HCT116 (cell line): ENCODE results near the gene PSENEN. TPM values are rescaled to one million over a fixed set of nuclear protein-coding genes. Genes with fewer than 3 reads are reported as not detected.
A peak's percentile ranks its signal among the peaks of the same experiment; 100 is the strongest.

Experiments
- ATAC-seq: fragments of 200-7000 bp; cut with Tn5 transposase; 2 replicates; pipeline ENCODE4 v1.9.1; 2020; ENCODE audit warnings: mild to moderate bottlenecking, moderate library complexity
- BruUV-seq: library from RNA; stranded (reverse); fragments of 400-500 nt; replicated peaks from 2 replicates; lab custom pipeline; 2021; lab: Mats Ljungman, UMichigan
- CTCF ChIA-PET: fragments of 300-600 bp; sonication (Branson Sonifier 250); formaldehyde crosslinking; loops from one replicate; lab custom pipeline; 2021; ENCODE audit warnings: antibody characterized with exemption; lab: Charles Lee
- POLR2A ChIA-PET: fragments of 300-600, 350-600 bp; sonication (Branson Sonifier 250); formaldehyde crosslinking; loops from one replicate; lab custom pipeline; 2021; ENCODE audit warnings: antibody characterized with exemption; lab: Charles Lee
- RAD21 ChIA-PET, 2 experiments: fragments of 300-600 bp; sonication (Branson Sonifier 250); formaldehyde crosslinking; loops; one replicate each; lab custom pipeline; 2023; ENCODE audit warnings: low total read pairs in 2 of 2; ENCODE audit not compliant: uncharacterized antibody in 2 of 2, unreplicated experiment in 2 of 2, low non-redundant PET in 1 of 2; lab: Charles Lee
- DNase-seq: peaks from one replicate; pipeline ENCODE4 v3.0.0-alpha.2; 2010; ENCODE audit warnings: low read depth, low spot score
- H2AFZ ChIP-seq: fragments of 200-600 bp; shearing (Covaris generic), sonication (generic); 2 replicates; pipeline ENCODE4 v1.6.1; 2017; ENCODE audit warnings: low read depth, mixed run types, mixed read lengths, antibody characterized with exemption, low read length; ENCODE audit not compliant: poor library complexity, severe bottlenecking
- H3K27ac ChIP-seq: 2 replicates; pipeline ENCODE4 v1.5.1; 2012; ENCODE audit warnings: low read depth, low read length
- H3K27me3 ChIP-seq: fragments of 200-600 bp; sonication (generic); 2 replicates; pipeline ENCODE4 v1.6.1; 2016; ENCODE audit warnings: mixed run types, low read length, mixed read lengths; ENCODE audit not compliant: insufficient read depth
- H3K36me3 ChIP-seq, 2 experiments: fragments of 200-500 bp in 1 of 2; fragments of 200-600 bp in 1 of 2; sonication (Bioruptor generic) in 1 of 2; sonication (generic) in 1 of 2; 2 replicates each; pipeline versions ENCODE4 v1.5.1 to v1.6.1; 2014 to 2016; ENCODE audit warnings: low read length in 2 of 2, inconsistent platforms in 1 of 2, mixed read lengths in 1 of 2, mixed run types in 1 of 2; ENCODE audit not compliant: insufficient read depth in 2 of 2, control insufficient read depth in 1 of 2
- H3K4me1 ChIP-seq, 2 experiments: fragments of 200-600 bp in 1 of 2; sonication (generic) in 1 of 2; 2 replicates each; pipeline versions ENCODE4 v1.5.1 to v1.6.1; 2012 to 2017; ENCODE audit warnings: low read length in 2 of 2, inconsistent platforms in 1 of 2, mild to moderate bottlenecking in 1 of 2, mixed read lengths in 1 of 2, mixed run types in 1 of 2, moderate library complexity in 1 of 2; ENCODE audit not compliant: insufficient read depth in 2 of 2, control insufficient read depth in 1 of 2
- H3K4me2 ChIP-seq: fragments of 200-600 bp; sonication (generic); 2 replicates; pipeline ENCODE4 v1.6.1; 2017; ENCODE audit warnings: mixed run types, low read length, mixed read lengths
- H3K4me3 ChIP-seq, 2 experiments: fragments of 200-600 bp in 1 of 2; sonication (generic) in 1 of 2; replicated peaks in 1 of 2; 2 replicates each; pipeline ENCODE4 v1.5.1; 2011 to 2016; ENCODE audit warnings: low read length in 2 of 2, control low read depth in 1 of 2, low read depth in 1 of 2, mild to moderate bottlenecking in 1 of 2, mixed read lengths in 1 of 2, mixed run types in 1 of 2
- H3K79me2 ChIP-seq: fragments of 200-600 bp; sonication (generic); 2 replicates; pipeline ENCODE4 v1.6.1; 2017; ENCODE audit warnings: mild to moderate bottlenecking, mixed run types, low read length, moderate library complexity, mixed read lengths; ENCODE audit not compliant: insufficient read depth
- H3K9ac ChIP-seq: fragments of 200-600 bp; sonication (generic); 2 replicates; pipeline ENCODE4 v1.6.1; 2016; ENCODE audit warnings: low read length, mixed read lengths
- H3K9me2 ChIP-seq: fragments of 200-600 bp; sonication (generic), shearing (Covaris generic); 2 replicates; pipeline ENCODE4 v1.6.1; 2017; ENCODE audit warnings: mixed run types, mild to moderate bottlenecking, moderate library complexity; ENCODE audit not compliant: insufficient read depth
- H3K9me3 ChIP-seq, 2 experiments: fragments of 200-500 bp in 1 of 2; fragments of 200-600 bp in 1 of 2; sonication (Bioruptor generic) in 1 of 2; sonication (generic) in 1 of 2; 2 replicates each; pipeline ENCODE4 v1.6.1; 2014 to 2017; ENCODE audit warnings: low read length in 2 of 2, mixed read lengths in 2 of 2, inconsistent platforms in 1 of 2, low read depth in 1 of 2, mild to moderate bottlenecking in 1 of 2, mixed run types in 1 of 2, moderate library complexity in 1 of 2; ENCODE audit not compliant: control insufficient read depth in 1 of 2, insufficient read depth in 1 of 2
- H4K20me1 ChIP-seq: fragments of 200-600 bp; sonication (generic), shearing (Covaris generic); 2 replicates; pipeline ENCODE4 v1.6.1; 2017; ENCODE audit warnings: mixed run types, mild to moderate bottlenecking, moderate library complexity; ENCODE audit not compliant: insufficient read depth
- CTCF ChIP-seq, 3 experiments: fragments of 200-600 bp in 1 of 3; sonication (generic) in 1 of 3; IDR thresholded peaks in 2 of 3; conservative IDR thresholded peaks in 1 of 3; 2 replicates each; pipeline ENCODE4 v1.5.1; 2012 to 2017; ENCODE audit warnings: low read depth in 2 of 3, low read length in 2 of 3, antibody characterized with exemption in 1 of 3, borderline replicate concordance in 1 of 3, control low read depth in 1 of 3, mild to moderate bottlenecking in 1 of 3, mixed read lengths in 1 of 3, mixed run types in 1 of 3, moderate library complexity in 1 of 3; ENCODE audit not compliant: insufficient read depth in 1 of 3
- EGR1 ChIP-seq: IDR thresholded peaks from 2 replicates; pipeline ENCODE4 v1.6.1; 2012; ENCODE audit warnings: low read depth
- ELF1 ChIP-seq: IDR thresholded peaks from 2 replicates; pipeline ENCODE4 v1.6.1; 2012; ENCODE audit warnings: low read depth, borderline replicate concordance
- EZH2 ChIP-seq: fragments of 200-600 bp; sonication (generic); IDR thresholded peaks from 2 replicates; pipeline ENCODE4 v1.6.1; 2017; ENCODE audit warnings: antibody characterized with exemption, mixed run types
- JUND ChIP-seq: IDR thresholded peaks from 2 replicates; pipeline ENCODE4 v1.6.1; 2012
- MAX ChIP-seq: IDR thresholded peaks from 2 replicates; pipeline ENCODE4 v1.6.1; 2012
- POLR2AphosphoS5 ChIP-seq: IDR thresholded peaks from 2 replicates; pipeline ENCODE4 v1.6.1; 2011; ENCODE audit warnings: mild to moderate bottlenecking, low read depth, low read length, moderate library complexity
- REST ChIP-seq: IDR thresholded peaks from 2 replicates; pipeline ENCODE4 v1.6.1; 2012; ENCODE audit warnings: low read depth
- SIN3A ChIP-seq: IDR thresholded peaks from 2 replicates; pipeline ENCODE4 v1.6.1; 2012; ENCODE audit warnings: low read depth
- SP1 ChIP-seq: IDR thresholded peaks from 2 replicates; pipeline ENCODE4 v1.6.1; 2012; ENCODE audit warnings: low read depth
- TCF7L2 ChIP-seq: IDR thresholded peaks from 2 replicates; pipeline ENCODE4 v1.7.0; 2011; ENCODE audit warnings: borderline replicate concordance, inconsistent platforms; ENCODE audit not compliant: insufficient read depth, insufficient read length; ENCODE audit errors: extremely low read depth
- YY1 ChIP-seq: IDR thresholded peaks from 2 replicates; pipeline ENCODE4 v1.6.1; 2011; ENCODE audit warnings: low read length, low read depth, moderate library complexity, mild to moderate bottlenecking; ENCODE audit not compliant: insufficient replicate concordance; ENCODE audit errors: extremely low read depth
- intact Hi-C: fragments of 100-400 bp; cut with micrococcal nuclease; formaldehyde crosslinking; loops from 2 replicates; pipeline ENCODE4 v1.10.0; 2022
- total RNA-seq: library from RNA; stranded (reverse); gene quantifications from one replicate; pipeline ENCODE4 v1.2.1, GENCODE V29; 2021; ENCODE audit not compliant: unreplicated experiment

Gene PSENEN
- total RNA-seq, 1 experiment from 2014 or later: 55.3 TPM

GRCh38 chr19:35713904-35714495, 31.5 kb upstream of the PSENEN start:
- Histone ChIP-seq H3K4me3 (no peak overlapping the region), H3K27me3 (no peaks in the 10 kb centered on the region), H3K9me3 (no peaks in the 10 kb centered on the region), H3K9ac (no peak overlapping the region), H4K20me1 (no peaks in the 10 kb centered on the region), H3K9me2 (no peaks in the 10 kb centered on the region), H3K36me3 (no peaks in the 10 kb centered on the region), H2AFZ (no peak overlapping the region), H3K27ac (no peak overlapping the region), H3K4me1 (peaks cover 11 to 36% of the 10 kb centered on the region in 2 experiments), H3K79me2 (peaks cover 14% of the 10 kb centered on the region), H3K4me2 (no peak overlapping the region)
- ChIA-PET CTCF (no interaction called here), POLR2A (no interaction called here), RAD21 (no interaction called here)
- TF ChIP-seq EZH2 (no peak), TCF7L2 (no peak), REST (no peak), SP1 (no peak), CTCF (IDR thresholded peaks at IDR 0.05 in 2 of 3, conservative IDR thresholded peaks at IDR 0.05 in 1 of 3; ENCODE audit: borderline replicate concordance in 1 of 3, insufficient read depth in 1 of 3, low read depth in 2 of 3, low read length in 2 of 3) (no peak), YY1 (no peak), MAX (no peak), POLR2AphosphoS5 (no peak), EGR1 (no peak), ELF1 (no peak), SIN3A (no peak), JUND (no peak)
- no peak for DNase-seq
- BruUV-seq: TSS peak; percentile 7
- intact Hi-C loops: loop anchor here (10.0 kb wide), 1 partner anchor 359 kb away; the partner anchor contains the start of gene FFAR3
- ATAC-seq: no peak
